Measurements from ENCODE around the gene PDHB. TPM values are rescaled to one million over a fixed set of nuclear protein-coding genes. Genes with fewer than 3 reads are reported as not detected.

Gene PDHB
- polyA plus RNA-seq, 1 donor, result 72.3 TPM

DNA sequence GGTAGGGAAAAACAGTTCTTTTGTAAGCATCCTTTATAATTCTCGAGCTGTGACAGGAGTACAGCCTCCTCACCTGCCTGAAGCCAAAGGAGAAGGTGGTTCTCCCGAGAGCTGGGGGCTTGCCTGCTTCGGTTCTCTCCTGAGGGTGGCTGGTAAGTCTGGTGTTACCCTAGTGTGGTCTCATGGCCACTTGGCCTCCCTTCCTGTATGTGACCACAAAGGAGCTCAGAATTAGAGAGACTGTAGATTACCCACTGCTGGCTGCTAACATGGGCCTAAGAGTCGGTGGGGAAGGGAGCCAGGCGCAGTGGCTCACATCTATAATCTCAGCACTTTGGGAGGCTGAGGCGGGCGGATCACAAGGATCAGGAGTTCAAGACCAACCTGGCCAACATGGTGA is 12.6 kb downstream of the PDHB start:
- Histone ChIP-seq H3K4me1 (ENCODE audit: control insufficient read depth, insufficient read depth, low read length) (peaks cover 19% of the 10 kb centered on the region), H3K27me3 (ENCODE audit: control insufficient read depth, insufficient read depth, low read length) (no peaks in the 10 kb centered on the region), H3K9me3 (ENCODE audit: control insufficient read depth, low read depth, low read length) (no peaks in the 10 kb centered on the region), H3K36me3 (ENCODE audit: control insufficient read depth, insufficient read depth, low read length) (peaks cover 30% of the 10 kb centered on the region), H3K27ac (ENCODE audit: low read length) (no peak overlapping the region), H3K4me3 (ENCODE audit: low read length) (no peak overlapping the region)
- no peak for DNase-seq
- no CpG with 5 or more reads among the region's 7 CpGs for WGBS (ENCODE audit: insufficient coverage, low lambda C conversion rate)

DNA sequence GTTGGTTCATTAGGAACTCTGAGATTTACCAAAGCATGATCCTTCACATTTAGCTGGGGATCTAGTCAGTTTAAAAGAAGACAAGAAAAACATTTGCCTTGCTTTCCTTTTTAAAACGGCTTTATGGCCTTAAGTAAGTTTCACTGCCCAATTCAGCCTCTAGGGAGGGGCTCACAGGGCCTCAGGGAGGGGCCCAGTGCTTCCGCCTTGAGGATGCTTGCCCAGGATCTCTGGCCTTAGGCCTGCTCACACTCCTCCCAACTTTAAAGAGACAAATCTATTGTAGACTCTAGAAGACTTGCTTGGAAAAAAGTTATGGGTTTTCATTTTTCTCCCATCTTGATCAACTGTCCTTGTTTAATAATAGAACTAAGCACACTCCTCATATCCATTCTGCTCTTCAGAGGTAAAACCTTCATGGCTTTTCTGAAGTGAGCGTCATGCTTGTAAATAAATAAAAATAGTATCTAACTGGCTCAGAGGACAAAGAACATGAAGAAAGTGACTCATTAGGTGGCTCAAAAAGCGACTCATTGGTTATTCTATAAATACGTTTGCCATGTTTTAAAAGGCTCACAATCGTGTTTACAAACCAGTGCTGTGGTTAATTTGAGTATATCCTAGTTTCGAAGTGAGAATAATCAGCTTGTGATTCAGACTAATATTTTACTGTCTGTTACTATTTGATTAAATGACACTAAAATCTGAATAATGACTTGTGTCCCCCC is 13.7 kb downstream of the PDHB start:
- Histone ChIP-seq H3K36me3 (ENCODE audit: control insufficient read depth, insufficient read depth, low read length) (peaks cover 23% of the 10 kb centered on the region), H3K27ac (ENCODE audit: low read length) (no peak overlapping the region)
- WGBS (ENCODE audit: insufficient coverage, low lambda C conversion rate), result 86% methylated on average over 5 of the region's 7 CpGs

DNA sequence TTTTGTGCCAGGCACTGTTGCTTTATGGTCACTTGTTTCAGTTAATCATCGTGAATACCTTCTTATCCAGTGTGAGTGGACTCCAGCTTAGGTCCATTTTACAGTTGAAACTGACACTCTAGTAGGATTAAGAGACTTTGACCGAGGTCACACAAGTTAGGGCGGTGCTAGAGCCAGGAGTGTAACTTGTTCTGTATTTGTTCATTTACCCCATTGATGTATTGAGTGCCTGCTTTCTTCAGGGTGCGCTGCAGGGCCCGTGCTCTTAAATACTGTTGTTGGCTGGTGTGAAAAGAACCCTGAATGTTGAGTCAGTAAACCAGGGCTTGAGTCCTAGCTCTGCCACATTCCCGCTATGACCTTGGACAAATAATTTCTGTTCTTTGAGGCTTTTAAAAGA is 15.4 kb downstream of the PDHB start:
- H3K4me3 ChIP-seq (ENCODE audit: low read length), result no peak overlapping the region
- DNase-seq, result no peak
- H3K4me1 ChIP-seq (ENCODE audit: control insufficient read depth, insufficient read depth, low read length), result peaks cover 19% of the 10 kb centered on the region
- H3K27me3 ChIP-seq (ENCODE audit: control insufficient read depth, insufficient read depth, low read length), result no peaks in the 10 kb centered on the region
- no CpG with 5 or more reads among the region's 6 CpGs for WGBS (ENCODE audit: insufficient coverage, low lambda C conversion rate)
- peaks cover 13% of the 10 kb centered on the region for H3K36me3 ChIP-seq (ENCODE audit: control insufficient read depth, insufficient read depth, low read length)
- no peaks in the 10 kb centered on the region for H3K9me3 ChIP-seq (ENCODE audit: control insufficient read depth, low read depth, low read length)
- no peak overlapping the region for H3K27ac ChIP-seq (ENCODE audit: low read length)

More for the DNA sequence above, 13.7 kb downstream of the PDHB start:
- DNase-seq, result no peak
- Histone ChIP-seq H3K27me3 (ENCODE audit: control insufficient read depth, insufficient read depth, low read length) (no peaks in the 10 kb centered on the region), H3K9me3 (ENCODE audit: control insufficient read depth, low read depth, low read length) (no peaks in the 10 kb centered on the region), H3K4me3 (ENCODE audit: low read length) (no peak overlapping the region), H3K4me1 (ENCODE audit: control insufficient read depth, insufficient read depth, low read length) (peaks cover 19% of the 10 kb centered on the region)

DNA sequence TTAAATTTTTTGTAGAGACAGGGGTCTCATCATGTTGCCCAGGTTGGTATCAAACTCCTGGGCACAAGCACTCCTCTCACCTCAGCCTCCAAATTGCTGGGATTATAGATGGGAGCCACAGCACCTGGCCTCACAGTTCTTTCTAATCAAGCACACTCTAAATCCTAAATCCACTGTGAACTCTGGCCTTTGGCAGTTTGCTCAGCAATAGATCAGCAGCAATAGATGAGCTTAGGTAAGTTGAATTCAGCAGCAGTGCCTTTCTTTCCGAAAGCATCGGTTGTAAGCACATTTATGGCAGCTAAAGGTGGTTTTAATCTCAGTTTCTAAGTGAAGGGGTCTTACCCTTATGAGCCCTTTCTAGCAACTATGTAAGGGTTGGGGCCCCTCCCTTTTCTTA is 16.6 kb downstream of the PDHB start:
- 37% methylated on average over 2 of the region's 2 CpGs for WGBS (ENCODE audit: insufficient coverage, low lambda C conversion rate)
- no peak for DNase-seq
- H3K4me1 ChIP-seq (ENCODE audit: control insufficient read depth, insufficient read depth, low read length), result peaks cover 10% of the 10 kb centered on the region
- H3K27ac ChIP-seq (ENCODE audit: low read length), result no peak overlapping the region
- H3K4me3 ChIP-seq (ENCODE audit: low read length), result no peak overlapping the region
- no peaks in the 10 kb centered on the region for H3K27me3 ChIP-seq (ENCODE audit: control insufficient read depth, insufficient read depth, low read length)
- H3K36me3 ChIP-seq (ENCODE audit: control insufficient read depth, insufficient read depth, low read length), result peaks cover 13% of the 10 kb centered on the region
- H3K9me3 ChIP-seq (ENCODE audit: control insufficient read depth, low read depth, low read length), result no peaks in the 10 kb centered on the region

DNA sequence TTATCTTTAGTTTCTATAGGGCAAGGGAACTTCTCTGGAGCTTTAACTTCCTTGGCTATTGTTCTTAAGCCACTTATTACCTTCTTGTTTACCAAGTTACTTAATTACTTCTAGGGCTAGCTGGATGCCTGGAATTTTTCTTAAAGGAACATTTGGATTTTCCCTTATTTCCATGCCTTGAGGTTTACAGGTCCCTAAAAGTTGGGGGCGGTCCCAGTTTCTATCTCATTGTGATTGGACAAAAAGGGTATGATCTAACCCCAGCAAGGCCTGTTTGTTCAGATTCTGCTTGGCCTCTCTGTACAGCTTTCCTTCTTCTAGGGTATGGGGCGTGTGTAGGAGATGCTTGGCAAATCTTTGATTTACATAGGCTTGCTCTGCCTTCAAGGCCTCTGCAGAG is 17.4 kb downstream of the PDHB start:
- H3K27ac ChIP-seq (ENCODE audit: low read length), result no peak overlapping the region
- H3K36me3 ChIP-seq (ENCODE audit: control insufficient read depth, insufficient read depth, low read length), result peaks cover 9% of the 10 kb centered on the region
- peaks cover 6% of the 10 kb centered on the region for H3K4me1 ChIP-seq (ENCODE audit: control insufficient read depth, insufficient read depth, low read length)
- DNase-seq, result no peak
- no CpG with 5 or more reads among the region's 2 CpGs for WGBS (ENCODE audit: insufficient coverage, low lambda C conversion rate)
- no peak overlapping the region for H3K4me3 ChIP-seq (ENCODE audit: low read length)
- no peaks in the 10 kb centered on the region for H3K27me3 ChIP-seq (ENCODE audit: control insufficient read depth, insufficient read depth, low read length)
- H3K9me3 ChIP-seq (ENCODE audit: control insufficient read depth, low read depth, low read length), result no peaks in the 10 kb centered on the region

DNA sequence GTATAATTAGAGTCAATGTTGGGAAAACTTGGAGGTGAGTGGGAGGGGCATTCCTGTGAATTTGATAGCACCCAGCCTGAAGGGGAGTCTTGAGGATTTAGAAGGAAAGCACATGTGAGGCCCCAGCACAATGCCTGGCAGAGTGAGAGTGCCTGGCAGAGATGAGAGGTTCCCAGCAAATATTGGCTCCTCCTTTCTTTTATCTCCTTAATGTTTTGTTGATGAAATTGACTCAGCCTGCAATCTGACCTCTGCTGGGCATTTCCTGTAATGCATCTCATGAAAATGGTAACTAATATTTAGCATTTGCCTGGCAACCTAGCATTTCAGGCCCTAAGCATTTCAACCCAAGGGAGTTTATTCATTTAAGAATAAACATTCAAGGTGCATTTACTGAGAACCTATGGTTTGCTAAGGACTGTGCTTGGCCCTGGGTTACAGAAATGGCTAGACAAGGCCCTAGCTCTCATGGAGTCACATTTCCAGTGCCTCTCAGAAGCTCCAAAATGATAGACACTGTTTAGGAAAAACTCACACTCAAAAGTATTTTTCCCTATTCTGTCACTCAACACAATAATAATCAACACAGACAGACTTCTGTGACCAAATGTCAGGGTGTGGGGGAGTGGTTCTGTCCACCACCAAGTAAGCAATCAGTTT is 19.0 kb downstream of the PDHB start:
- Histone ChIP-seq H3K36me3 (ENCODE audit: control insufficient read depth, insufficient read depth, low read length) (peaks cover 16% of the 10 kb centered on the region), H3K4me3 (ENCODE audit: low read length) (no peak overlapping the region), H3K9me3 (ENCODE audit: control insufficient read depth, low read depth, low read length) (no peaks in the 10 kb centered on the region), H3K4me1 (ENCODE audit: control insufficient read depth, insufficient read depth, low read length) (peaks cover 6% of the 10 kb centered on the region), H3K27ac (ENCODE audit: low read length) (no peak overlapping the region), H3K27me3 (ENCODE audit: control insufficient read depth, insufficient read depth, low read length) (no peaks in the 10 kb centered on the region)
- DNase-seq, result peak; percentile 37 to 47

DNA sequence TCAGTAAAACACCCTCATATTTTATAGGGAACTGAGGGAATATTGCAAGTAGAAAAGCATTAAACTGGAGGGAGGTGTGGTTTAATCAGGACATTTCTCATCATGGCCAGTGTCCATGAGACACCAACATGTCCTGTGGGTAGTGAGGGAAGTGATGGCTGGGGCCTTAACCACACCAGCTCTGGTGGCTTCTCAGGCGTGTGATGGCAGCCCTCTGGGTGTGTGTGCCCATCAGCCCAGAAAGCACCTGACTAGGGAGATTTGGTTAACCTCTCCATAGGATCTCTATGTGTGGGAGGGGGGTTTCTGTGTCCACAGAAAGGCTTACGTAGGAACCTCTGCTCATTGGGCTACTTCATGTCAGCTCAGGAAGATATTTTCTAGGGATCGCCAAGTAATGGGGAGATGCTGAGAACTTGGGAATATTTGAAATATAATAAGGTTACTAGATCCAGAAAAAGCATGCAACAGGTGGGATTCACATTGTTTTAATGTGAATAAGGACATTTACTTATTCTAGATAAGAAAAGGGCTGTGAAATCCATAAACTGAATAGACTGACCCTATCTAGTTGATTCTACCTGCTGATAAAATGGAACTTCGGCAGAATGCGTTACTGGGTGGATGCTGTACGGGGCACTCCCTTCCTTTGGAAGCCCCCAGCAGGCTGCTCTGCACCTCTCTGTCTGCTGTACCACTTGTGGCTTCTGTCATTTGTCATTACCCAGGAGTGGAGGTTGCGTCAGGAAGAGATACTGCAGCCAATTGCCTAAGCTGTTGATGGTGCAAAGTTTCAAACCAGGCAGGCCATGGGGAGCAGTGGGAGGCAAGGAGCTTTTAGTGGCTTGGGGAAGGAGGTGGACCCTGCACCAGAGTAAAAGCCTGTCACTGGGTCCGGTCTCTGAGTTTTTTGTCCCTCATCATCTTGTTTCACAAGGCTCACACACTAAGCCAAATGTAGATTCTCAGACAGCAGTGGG is 21.5 kb downstream of the PDHB start:
- Histone ChIP-seq H3K4me1 (ENCODE audit: control insufficient read depth, insufficient read depth, low read length) (peaks cover 2% of the 10 kb centered on the region), H3K27ac (ENCODE audit: low read length) (no peak overlapping the region), H3K27me3 (ENCODE audit: control insufficient read depth, insufficient read depth, low read length) (no peaks in the 10 kb centered on the region), H3K36me3 (ENCODE audit: control insufficient read depth, insufficient read depth, low read length) (peaks cover 25% of the 10 kb centered on the region), H3K4me3 (ENCODE audit: low read length) (no peak overlapping the region), H3K9me3 (ENCODE audit: control insufficient read depth, low read depth, low read length) (no peaks in the 10 kb centered on the region)
- WGBS (ENCODE audit: insufficient coverage, low lambda C conversion rate), result no CpG with 5 or more reads among the region's 8 CpGs
- DNase-seq, result no peak

DNA sequence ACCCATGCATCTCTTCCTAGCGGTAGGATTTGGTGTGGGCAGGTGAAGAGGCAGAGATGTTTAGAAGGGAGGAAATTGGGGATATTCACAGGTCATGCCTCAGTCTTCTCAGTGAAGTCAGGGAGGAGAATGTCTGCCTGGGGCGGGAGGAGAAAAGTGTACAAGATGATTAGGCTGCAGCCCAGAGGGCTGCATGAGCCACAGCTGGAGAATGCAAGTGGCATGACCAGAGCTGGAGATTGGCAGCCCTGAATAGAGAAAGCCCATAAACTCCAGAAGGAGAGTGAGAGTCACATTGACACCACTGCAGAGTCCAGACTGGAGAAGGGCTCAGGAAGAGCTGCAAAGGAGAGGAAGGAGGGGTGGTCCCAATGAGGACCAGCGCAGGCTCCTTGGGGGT is 22.6 kb downstream of the PDHB start:
- H3K4me1 ChIP-seq (ENCODE audit: control insufficient read depth, insufficient read depth, low read length), result no peaks in the 10 kb centered on the region
- WGBS (ENCODE audit: insufficient coverage, low lambda C conversion rate), result no CpG with 5 or more reads among the region's 3 CpGs
- H3K4me3 ChIP-seq (ENCODE audit: low read length), result no peak overlapping the region
- H3K36me3 ChIP-seq (ENCODE audit: control insufficient read depth, insufficient read depth, low read length), result peaks cover 25% of the 10 kb centered on the region
- no peaks in the 10 kb centered on the region for H3K9me3 ChIP-seq (ENCODE audit: control insufficient read depth, low read depth, low read length)
- DNase-seq, result no peak
- no peak overlapping the region for H3K27ac ChIP-seq (ENCODE audit: low read length)
- H3K27me3 ChIP-seq (ENCODE audit: control insufficient read depth, insufficient read depth, low read length), result no peaks in the 10 kb centered on the region

DNA sequence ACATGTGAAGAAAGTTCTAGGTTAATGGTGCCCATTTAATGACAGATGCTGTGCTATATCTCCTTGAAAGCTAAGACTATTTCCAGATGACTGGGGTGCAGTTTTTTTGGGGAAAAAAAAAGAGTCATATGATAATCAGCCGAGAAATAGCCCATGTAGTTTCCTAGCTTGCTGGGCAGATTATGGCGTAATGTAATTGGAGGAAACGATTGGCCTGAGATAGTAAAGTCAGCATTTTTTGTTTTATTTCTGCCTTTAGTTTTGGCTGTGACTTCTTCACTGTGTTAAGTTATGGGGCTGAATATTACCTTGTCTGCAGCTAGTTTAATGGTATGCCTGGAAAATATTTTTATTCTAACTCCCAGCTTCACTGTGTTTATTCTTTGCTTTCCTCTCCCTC is 24.0 kb downstream of the PDHB start:
- Histone ChIP-seq H3K9me3 (ENCODE audit: control insufficient read depth, low read depth, low read length) (no peaks in the 10 kb centered on the region), H3K27ac (ENCODE audit: low read length) (no peak overlapping the region), H3K36me3 (ENCODE audit: control insufficient read depth, insufficient read depth, low read length) (peaks cover 25% of the 10 kb centered on the region), H3K27me3 (ENCODE audit: control insufficient read depth, insufficient read depth, low read length) (no peaks in the 10 kb centered on the region), H3K4me1 (ENCODE audit: control insufficient read depth, insufficient read depth, low read length) (no peaks in the 10 kb centered on the region), H3K4me3 (ENCODE audit: low read length) (no peak overlapping the region)
- no peak for DNase-seq
- no CpG with 5 or more reads among the region's 3 CpGs for WGBS (ENCODE audit: insufficient coverage, low lambda C conversion rate)

DNA sequence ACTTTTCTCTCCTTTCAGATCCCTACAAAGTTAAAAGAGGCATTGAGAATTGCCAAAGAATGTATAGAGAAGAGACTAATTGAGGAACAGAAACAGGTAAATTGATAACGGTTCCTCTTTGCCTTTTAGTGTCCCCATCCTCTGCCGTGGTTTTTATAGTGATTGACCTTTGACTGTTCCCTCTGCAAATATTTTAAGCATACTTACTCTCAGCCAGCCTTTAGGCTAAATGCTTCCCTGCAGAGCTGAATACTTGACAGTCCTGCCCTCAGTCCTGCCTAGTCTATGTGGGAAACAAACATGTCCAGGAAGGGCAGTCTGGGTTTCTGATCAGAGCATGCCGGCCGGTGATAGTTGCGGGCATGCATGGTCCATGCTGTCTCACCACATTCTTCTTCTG is 24.7 kb downstream of the PDHB start:
- Histone ChIP-seq H3K4me1 (ENCODE audit: control insufficient read depth, insufficient read depth, low read length) (no peaks in the 10 kb centered on the region), H3K9me3 (ENCODE audit: control insufficient read depth, low read depth, low read length) (no peaks in the 10 kb centered on the region)

More for the DNA sequence above, 24.7 kb downstream of the PDHB start:
- H3K27ac ChIP-seq (ENCODE audit: low read length), result no peak overlapping the region
- H3K4me3 ChIP-seq (ENCODE audit: low read length), result no peak overlapping the region
- no CpG with 5 or more reads among the region's 5 CpGs for WGBS (ENCODE audit: insufficient coverage, low lambda C conversion rate)
- no peaks in the 10 kb centered on the region for H3K27me3 ChIP-seq (ENCODE audit: control insufficient read depth, insufficient read depth, low read length)
- H3K36me3 ChIP-seq (ENCODE audit: control insufficient read depth, insufficient read depth, low read length), result peaks cover 27% of the 10 kb centered on the region
- DNase-seq, result no peak
